H9 (cell line): ENCODE results near the gene GPX2. TPM values are rescaled to one million over a fixed set of nuclear protein-coding genes. Genes with fewer than 3 reads are reported as not detected.
A peak's percentile ranks its signal among the peaks of the same experiment; 100 is the strongest.

Experiments used
- DNase-seq: peaks from one replicate; pipeline ENCODE4 v3.0.0-alpha.2; 2017
- H2AFZ ChIP-seq: one replicate; pipeline ENCODE4 v1.6.1; 2013; ENCODE audit warnings: mild to moderate bottlenecking, low read length, control low read depth, moderate library complexity
- H2AK5ac ChIP-seq: 2 replicates; pipeline ENCODE4 v1.6.1; 2013; ENCODE audit warnings: low read length, control low read depth, mixed read lengths; ENCODE audit not compliant: insufficient read length
- H2BK120ac ChIP-seq: one replicate; pipeline ENCODE4 v1.6.1; 2013; ENCODE audit warnings: low read depth, mild to moderate bottlenecking, low read length, control low read depth, inconsistent platforms; ENCODE audit not compliant: poor library complexity, severe bottlenecking
- H2BK12ac ChIP-seq: 2 replicates; pipeline ENCODE4 v1.6.1; 2013; ENCODE audit warnings: low read length, control low read depth, mixed read lengths, low read depth; ENCODE audit not compliant: insufficient read length
- H2BK15ac ChIP-seq: 2 replicates; pipeline ENCODE4 v1.6.1; 2013; ENCODE audit warnings: low read depth, low read length, control low read depth
- H2BK20ac ChIP-seq: one replicate; pipeline ENCODE4 v1.6.1; 2013; ENCODE audit warnings: low read depth, mild to moderate bottlenecking, low read length, control low read depth, inconsistent platforms; ENCODE audit not compliant: poor library complexity, severe bottlenecking
- H2BK5ac ChIP-seq: 2 replicates; pipeline ENCODE4 v1.6.1; 2013; ENCODE audit warnings: low read length, control low read depth, mixed read lengths; ENCODE audit not compliant: insufficient read length
- H3K14ac ChIP-seq: 2 replicates; pipeline ENCODE4 v1.6.1; 2013; ENCODE audit warnings: low read length, control low read depth; ENCODE audit not compliant: insufficient read depth
- H3K18ac ChIP-seq: 2 replicates; pipeline ENCODE4 v1.6.1; 2013; ENCODE audit warnings: low read depth, mild to moderate bottlenecking, mixed read lengths, low read length, control low read depth; ENCODE audit not compliant: insufficient read length
- H3K23ac ChIP-seq: 2 replicates; pipeline ENCODE4 v1.6.1; 2013; ENCODE audit warnings: low read length, control low read depth, mixed read lengths, low read depth; ENCODE audit not compliant: insufficient read length
- H3K23me2 ChIP-seq: 2 replicates; pipeline ENCODE4 v1.6.1; 2013; ENCODE audit warnings: low read depth, mild to moderate bottlenecking, mixed read lengths, low read length, control low read depth; ENCODE audit not compliant: insufficient read length, poor library complexity, severe bottlenecking
- H3K27ac ChIP-seq: 2 replicates; pipeline ENCODE4 v1.5.1; 2013; ENCODE audit warnings: low read length, control low read depth, mixed read lengths, low read depth; ENCODE audit not compliant: insufficient read length
- H3K27me3 ChIP-seq: 2 replicates; pipeline ENCODE4 v1.6.1; 2013; ENCODE audit warnings: low read length, control low read depth, inconsistent platforms; ENCODE audit not compliant: insufficient read depth
- H3K4ac ChIP-seq: 2 replicates; pipeline ENCODE4 v1.6.1; 2013; ENCODE audit warnings: low read depth, mild to moderate bottlenecking, control low read depth, inconsistent platforms, low read length, moderate library complexity
- H3K4me1 ChIP-seq: 2 replicates; pipeline ENCODE4 v1.6.1; 2013; ENCODE audit warnings: low read length, control low read depth, inconsistent platforms; ENCODE audit not compliant: insufficient read depth
- H3K4me2 ChIP-seq: 2 replicates; pipeline ENCODE4 v1.6.1; 2013; ENCODE audit warnings: low read length, control low read depth, mixed read lengths; ENCODE audit not compliant: insufficient read length, insufficient read depth
- H3K56ac ChIP-seq: 2 replicates; pipeline ENCODE4 v1.6.1; 2013; ENCODE audit warnings: low read depth, mild to moderate bottlenecking, mixed read lengths, low read length, control low read depth; ENCODE audit not compliant: insufficient read length
- H3K79me1 ChIP-seq: 2 replicates; pipeline ENCODE4 v1.6.1; 2013; ENCODE audit warnings: low read depth, mild to moderate bottlenecking, moderate library complexity, low read length, control low read depth, inconsistent platforms; ENCODE audit not compliant: insufficient read depth, poor library complexity, severe bottlenecking
- H3K79me2 ChIP-seq: 2 replicates; pipeline ENCODE4 v1.6.1; 2013; ENCODE audit warnings: low read length, control low read depth, inconsistent platforms; ENCODE audit not compliant: insufficient read depth
- H3K9ac ChIP-seq: 2 replicates; pipeline ENCODE4 v1.6.1; 2013; ENCODE audit warnings: low read length, control low read depth, mixed read lengths; ENCODE audit not compliant: insufficient read length; ENCODE audit errors: extremely low read depth
- H3K9me3 ChIP-seq: one replicate; pipeline ENCODE4 v1.6.1; 2013; ENCODE audit warnings: low read depth, low read length, inconsistent platforms; ENCODE audit not compliant: control insufficient read depth
- H3T11ph ChIP-seq: one replicate; pipeline ENCODE4 v1.6.1; 2013; ENCODE audit warnings: mild to moderate bottlenecking, low read length, control low read depth, inconsistent platforms
- H4K20me1 ChIP-seq: one replicate; pipeline ENCODE4 v1.6.1; 2013; ENCODE audit not compliant: control insufficient read depth, insufficient read length, insufficient read depth
- H4K5ac ChIP-seq: 2 replicates; pipeline ENCODE4 v1.6.1; 2013; ENCODE audit warnings: low read depth, mild to moderate bottlenecking, mixed read lengths, low read length, control low read depth; ENCODE audit not compliant: insufficient read length
- H4K8ac ChIP-seq: replicated peaks from 2 replicates; pipeline ENCODE4 v1.6.1; 2013; ENCODE audit warnings: low read length, control low read depth, mixed read lengths, low read depth; ENCODE audit not compliant: insufficient read length
- H4K91ac ChIP-seq: 2 replicates; pipeline ENCODE4 v1.6.1; 2013; ENCODE audit warnings: low read depth, mild to moderate bottlenecking, moderate library complexity, mixed read lengths, low read length, control low read depth; ENCODE audit not compliant: insufficient read length
- H3K27ac Mint-ChIP-seq, 3 experiments: 2 replicates in 2 of 3; 3 replicates in 1 of 3; pipeline ENCODE4 v1.8.0; 2020 to 2021; ENCODE audit warnings: mixed read lengths in 3 of 3, mild to moderate bottlenecking in 1 of 3, moderate library complexity in 1 of 3
- H3K27me3 Mint-ChIP-seq: 2 replicates; pipeline ENCODE4 v1.8.0; 2021; ENCODE audit warnings: low read depth, mild to moderate bottlenecking, moderate library complexity, mixed read lengths
- H3K36me3 Mint-ChIP-seq, 3 experiments: 2 replicates in 2 of 3; 3 replicates in 1 of 3; pipeline ENCODE4 v1.8.0; 2020 to 2021; ENCODE audit warnings: low read depth in 3 of 3, mixed read lengths in 3 of 3; ENCODE audit not compliant: insufficient read depth in 1 of 3
- H3K4me1 Mint-ChIP-seq, 2 experiments: 2 replicates each; pipeline ENCODE4 v1.8.0; 2020; ENCODE audit warnings: mixed read lengths in 2 of 2
- H3K4me3 Mint-ChIP-seq, 2 experiments: 2 replicates in 1 of 2; 3 replicates in 1 of 2; pipeline ENCODE4 v1.8.0; 2020 to 2021; ENCODE audit warnings: mild to moderate bottlenecking in 2 of 2, mixed read lengths in 2 of 2, moderate library complexity in 1 of 2
- H3K9me3 Mint-ChIP-seq, 2 experiments: 2 replicates in 1 of 2; 3 replicates in 1 of 2; pipeline ENCODE4 v1.8.0; 2020; ENCODE audit warnings: mild to moderate bottlenecking in 2 of 2, mixed read lengths in 2 of 2, moderate library complexity in 1 of 2
- WGBS: extraction: QIAGEN DNeasy Blood & Tissue Kit; methylation state at CpG from one replicate; pipeline ENCODE4 v1.1.7; 2013; ENCODE audit warnings: missing lambda C conversion rate, low lambda C conversion rate, mixed read lengths; ENCODE audit not compliant: insufficient read length; ENCODE audit errors: extremely low coverage; 5-methylcytosine and 5-hydroxymethylcytosine counted together
- total RNA-seq: library from RNA; stranded (reverse); gene quantifications from 2 replicates; pipeline ENCODE4 v1.2.1, GENCODE V29; 2021
- TF ChIP-seq, protein P1 (sequence below): fragments of 200-600 bp; sonication (generic); conservative IDR thresholded peaks from 3 replicates; pipeline ENCODE4 v1.8.0; 2021; ENCODE audit warnings: antibody characterized with exemption, mild to moderate bottlenecking

Gene GPX2
- total RNA-seq, 1 experiment from 2014 or later, result 0.79 TPM

DNA sequence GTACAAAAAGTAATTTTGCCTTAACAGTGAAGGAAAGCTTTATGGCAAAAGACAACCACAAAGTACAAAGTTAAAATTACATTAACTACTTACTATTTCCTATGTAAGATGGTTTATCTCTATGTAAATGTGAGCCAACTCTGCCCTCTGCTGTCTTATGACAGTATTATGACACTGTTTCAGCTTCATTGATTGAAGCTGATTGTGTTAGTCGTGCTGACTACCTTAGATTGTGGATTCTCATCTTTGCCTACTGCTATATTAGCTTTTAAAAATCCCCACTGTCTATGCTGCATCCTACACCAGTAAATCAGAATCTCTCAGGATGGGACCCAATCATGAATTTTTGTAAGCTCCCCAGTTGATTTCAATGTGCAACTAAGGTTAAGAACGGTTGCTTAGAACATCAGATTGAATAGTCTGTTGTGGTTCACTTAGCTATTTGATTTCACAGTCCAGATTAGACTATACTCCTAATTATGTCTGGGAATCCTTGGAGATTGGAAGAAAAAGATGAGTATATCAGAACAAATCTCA, 50.6 kb downstream of the GPX2 start:
- Histone ChIP-seq H3K14ac (no peak overlapping the region), H2BK12ac (no peak overlapping the region), H3K9ac (no peak overlapping the region), H3K27me3 (no peaks in the 10 kb centered on the region), H2BK5ac (no peak overlapping the region), H4K91ac (no peak overlapping the region), H3K79me2 (no peaks in the 10 kb centered on the region), H4K20me1 (no peaks in the 10 kb centered on the region), H3K23me2 (no peaks in the 10 kb centered on the region), H2AFZ (no peak overlapping the region), H3K9me3 (no peaks in the 10 kb centered on the region), H3K56ac (no peak overlapping the region), H2BK120ac (no peak overlapping the region), H4K8ac (no peak overlapping the region), H3K79me1 (no peaks in the 10 kb centered on the region), H3K4ac (no peak overlapping the region), H3K4me2 (no peak overlapping the region), H2BK15ac (no peak overlapping the region), H3K23ac (no peak overlapping the region), H2BK20ac (no peak overlapping the region), H2AK5ac (no peak overlapping the region), H3T11ph (no peak overlapping the region), H3K4me1 (no peaks in the 10 kb centered on the region), H3K18ac (no peak overlapping the region), H4K5ac (no peak overlapping the region), H3K27ac (no peak overlapping the region)
- DNase-seq, result no peak
- TF ChIP-seq, protein P1, sequence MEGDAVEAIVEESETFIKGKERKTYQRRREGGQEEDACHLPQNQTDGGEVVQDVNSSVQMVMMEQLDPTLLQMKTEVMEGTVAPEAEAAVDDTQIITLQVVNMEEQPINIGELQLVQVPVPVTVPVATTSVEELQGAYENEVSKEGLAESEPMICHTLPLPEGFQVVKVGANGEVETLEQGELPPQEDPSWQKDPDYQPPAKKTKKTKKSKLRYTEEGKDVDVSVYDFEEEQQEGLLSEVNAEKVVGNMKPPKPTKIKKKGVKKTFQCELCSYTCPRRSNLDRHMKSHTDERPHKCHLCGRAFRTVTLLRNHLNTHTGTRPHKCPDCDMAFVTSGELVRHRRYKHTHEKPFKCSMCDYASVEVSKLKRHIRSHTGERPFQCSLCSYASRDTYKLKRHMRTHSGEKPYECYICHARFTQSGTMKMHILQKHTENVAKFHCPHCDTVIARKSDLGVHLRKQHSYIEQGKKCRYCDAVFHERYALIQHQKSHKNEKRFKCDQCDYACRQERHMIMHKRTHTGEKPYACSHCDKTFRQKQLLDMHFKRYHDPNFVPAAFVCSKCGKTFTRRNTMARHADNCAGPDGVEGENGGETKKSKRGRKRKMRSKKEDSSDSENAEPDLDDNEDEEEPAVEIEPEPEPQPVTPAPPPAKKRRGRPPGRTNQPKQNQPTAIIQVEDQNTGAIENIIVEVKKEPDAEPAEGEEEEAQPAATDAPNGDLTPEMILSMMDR, result peak; percentile 83
- H3K4me3 Mint-ChIP-seq, result no peak overlapping the region
- H3K4me1 Mint-ChIP-seq, result no peaks in the 10 kb centered on the region
- no peaks in the 10 kb centered on the region for H3K9me3 Mint-ChIP-seq
- WGBS, result no CpG with 5 or more reads among the region's 2 CpGs
- peaks cover 7% of the 10 kb centered on the region for H3K27me3 Mint-ChIP-seq
- no peaks in the 10 kb centered on the region for H3K36me3 Mint-ChIP-seq
- no peak overlapping the region for H3K27ac Mint-ChIP-seq
